ENCODE results near the gene ZNF705A.
"Not testable (repeated sequence)": the region's sequence is repeated elsewhere in the genome, so short reads cannot be mapped to it uniquely, and the experiment has no call there.

ZNF705A gene

GRCh38 chr12:8156845-8157244 lies at the start of gene ZNF705A:
ZNF705A (plus strand) TSS chr12:8157015; CDS start chr12:8172626, 15,611 bp downstream.
- DNase-seq (ENCODE audit: low read depth), result no peak

- peak; percentile 63 for DNase-seq (ENCODE audit: low read depth)
Observed at GRCh38 chr12:8108808-8109398, 47.9 kb upstream of the ZNF705A start.

GRCh38 chr12:8113117-8113516 lies 43.7 kb upstream of the ZNF705A start:
- not testable (repeated sequence) for DNase-seq (ENCODE audit: low read depth)

DNA sequence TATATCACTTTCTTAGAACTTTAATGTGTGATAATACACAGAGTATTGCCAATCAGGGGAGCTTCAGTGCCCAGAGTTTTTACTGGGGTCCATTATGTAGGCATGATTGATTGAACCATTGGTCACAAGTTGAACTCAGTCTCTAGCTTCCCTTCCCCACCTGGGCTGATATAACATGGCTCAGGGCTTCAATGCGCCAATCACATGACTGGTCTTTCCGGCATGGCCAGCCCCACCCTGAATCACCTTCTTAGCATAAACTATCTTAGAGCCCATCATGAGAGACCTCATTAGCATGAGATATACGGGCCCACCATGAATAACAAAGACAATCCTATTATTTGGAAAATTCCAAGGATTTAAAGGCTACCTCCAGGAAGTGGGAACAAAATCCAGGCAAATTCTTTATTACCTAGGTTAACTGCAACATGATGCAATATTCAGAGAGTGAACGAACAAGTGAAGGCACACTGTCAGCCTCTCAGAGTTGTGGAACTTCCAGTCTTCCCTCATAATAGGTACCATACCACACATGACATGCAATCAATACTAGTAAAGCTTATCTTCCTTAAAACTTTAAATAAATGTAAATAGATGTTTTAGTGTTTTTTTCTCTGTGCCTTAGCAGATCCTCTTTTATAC lies 36.6 kb upstream of the ZNF705A start:
- no peak for DNase-seq (ENCODE audit: low read depth)

GRCh38 chr12:8123124-8123912 lies 33.5 kb upstream of the ZNF705A start, which contains the start of gene CLEC4A:
CLEC4A (plus strand) TSS chr12:8123617; CDS start chr12:8123879, 262 bp downstream.
- DNase-seq (ENCODE audit: low read depth), result no peak

DNA sequence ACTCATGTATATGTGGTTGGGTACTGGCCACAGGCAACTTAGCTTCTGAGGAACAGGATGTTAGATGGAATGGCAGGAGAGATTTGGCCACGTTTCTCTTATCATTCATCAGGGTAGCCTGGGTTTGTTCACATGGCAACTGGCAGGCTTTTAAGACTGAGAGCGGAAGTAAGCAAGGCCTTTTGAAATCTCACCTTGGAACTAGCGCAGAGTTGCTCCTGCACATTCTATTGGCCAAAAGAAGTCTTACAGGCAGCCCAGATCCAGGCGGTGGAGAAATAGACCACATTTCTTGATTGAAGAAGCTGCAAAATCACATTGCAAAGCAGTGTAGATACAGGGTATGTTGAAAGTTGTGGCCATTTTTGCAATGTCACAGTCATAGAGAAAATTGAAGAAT lies 29.7 kb upstream of the ZNF705A start:
- DNase-seq (ENCODE audit: low read depth), result no peak

DNA sequence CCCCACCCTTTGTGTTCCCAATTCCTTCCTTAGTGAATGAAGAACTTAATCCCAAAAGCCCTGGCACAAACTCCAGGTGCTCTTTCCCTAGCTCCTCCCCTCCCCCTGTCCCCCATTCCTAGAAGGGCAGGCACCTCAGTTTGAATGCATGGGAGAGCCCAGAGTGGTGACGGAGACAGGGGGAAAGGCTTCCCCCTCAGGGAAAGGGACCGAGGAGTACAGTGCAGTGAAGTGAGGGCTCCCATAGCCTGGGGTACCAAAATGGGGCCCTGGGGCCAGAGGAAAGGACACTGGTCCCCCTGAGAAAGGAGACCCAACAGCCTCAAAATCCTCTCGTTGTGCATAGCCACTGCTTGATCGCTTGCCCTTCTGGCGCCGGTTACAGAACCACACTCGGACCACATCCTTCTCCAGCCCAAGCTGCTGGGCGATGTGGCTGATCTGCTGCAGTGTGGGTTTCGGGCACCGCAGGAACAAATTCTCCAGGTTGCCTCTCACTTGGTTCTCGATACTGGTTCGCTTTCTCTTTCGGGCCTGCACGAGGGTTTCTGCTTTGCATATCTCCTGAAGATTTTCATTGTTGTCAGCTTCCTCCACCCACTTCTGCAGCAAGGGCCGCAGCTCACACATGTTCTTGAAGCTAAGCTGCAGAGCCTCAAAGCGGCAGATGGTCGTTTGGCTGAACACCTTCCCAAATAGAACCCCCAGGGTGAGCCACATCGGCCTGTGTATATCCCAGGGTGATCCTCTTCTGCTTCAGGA lies 23.0 kb upstream of the ZNF705A start:
- not testable (repeated sequence) for DNase-seq (ENCODE audit: low read depth)

- not testable (repeated sequence) for DNase-seq (ENCODE audit: low read depth)
Observed at GRCh38 chr12:8134398-8134930, 22.4 kb upstream of the ZNF705A start.

- DNase-seq (ENCODE audit: low read depth), result not testable (repeated sequence)
Observed at GRCh38 chr12:8141647-8142046, 15.2 kb upstream of the ZNF705A start.

GRCh38 chr12:8143261-8143660 lies 13.6 kb upstream of the ZNF705A start:
- DNase-seq (ENCODE audit: low read depth), result no peak

GRCh38 chr12:8145754-8146441 lies 10.9 kb upstream of the ZNF705A start:
- DNase-seq (ENCODE audit: low read depth), result no peak

- DNase-seq (ENCODE audit: low read depth), result no peak
Observed at GRCh38 chr12:8146442-8146771, 10.4 kb upstream of the ZNF705A start.

DNA sequence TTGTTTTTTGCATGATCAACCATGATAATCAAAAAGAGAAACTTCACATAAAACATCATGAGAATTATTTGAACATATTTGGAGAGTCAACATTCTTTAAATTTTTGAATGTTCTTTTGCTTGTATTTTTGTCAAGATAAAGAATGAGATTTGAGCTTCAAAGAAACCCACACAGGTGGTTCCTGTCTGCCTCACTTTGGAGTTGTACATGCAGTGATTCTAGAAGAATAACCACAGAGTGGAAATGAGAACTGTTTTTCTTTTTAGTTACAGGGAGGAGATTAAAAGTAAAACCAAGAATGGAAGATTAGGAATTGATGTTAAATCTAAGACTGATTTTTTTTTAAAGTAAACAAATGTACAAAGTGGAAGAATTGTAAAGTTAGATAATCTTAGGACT lies 2.3 kb upstream of the ZNF705A start:
- DNase-seq (ENCODE audit: low read depth), result no peak

DNA sequence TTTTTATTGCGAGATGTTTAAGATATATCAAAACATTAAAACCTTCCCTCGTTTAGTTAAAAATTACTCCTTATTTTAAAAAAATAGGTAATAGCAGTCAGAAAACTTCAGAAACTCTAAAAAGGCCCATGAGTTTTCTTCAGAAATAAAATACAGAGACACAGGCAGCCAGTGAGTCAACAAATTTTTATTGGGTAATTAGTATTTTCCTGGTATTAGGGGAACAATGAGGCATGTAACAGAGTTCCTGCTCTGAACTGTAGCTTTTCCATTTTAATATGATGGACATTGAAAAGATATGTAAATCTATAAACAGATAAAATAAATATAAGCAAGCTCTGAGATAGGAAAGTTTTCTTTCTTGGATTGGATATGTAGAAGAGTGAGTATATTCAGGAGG lies 399 bp upstream of the ZNF705A start:
- no peak for DNase-seq (ENCODE audit: low read depth)

- DNase-seq (ENCODE audit: low read depth), result no peak
Observed at GRCh38 chr12:8157484-8158198, 826 bp downstream of the ZNF705A start.

GRCh38 chr12:8172911-8173310 lies 16.1 kb downstream of the ZNF705A start:
- not testable (repeated sequence) for DNase-seq (ENCODE audit: low read depth)

DNA sequence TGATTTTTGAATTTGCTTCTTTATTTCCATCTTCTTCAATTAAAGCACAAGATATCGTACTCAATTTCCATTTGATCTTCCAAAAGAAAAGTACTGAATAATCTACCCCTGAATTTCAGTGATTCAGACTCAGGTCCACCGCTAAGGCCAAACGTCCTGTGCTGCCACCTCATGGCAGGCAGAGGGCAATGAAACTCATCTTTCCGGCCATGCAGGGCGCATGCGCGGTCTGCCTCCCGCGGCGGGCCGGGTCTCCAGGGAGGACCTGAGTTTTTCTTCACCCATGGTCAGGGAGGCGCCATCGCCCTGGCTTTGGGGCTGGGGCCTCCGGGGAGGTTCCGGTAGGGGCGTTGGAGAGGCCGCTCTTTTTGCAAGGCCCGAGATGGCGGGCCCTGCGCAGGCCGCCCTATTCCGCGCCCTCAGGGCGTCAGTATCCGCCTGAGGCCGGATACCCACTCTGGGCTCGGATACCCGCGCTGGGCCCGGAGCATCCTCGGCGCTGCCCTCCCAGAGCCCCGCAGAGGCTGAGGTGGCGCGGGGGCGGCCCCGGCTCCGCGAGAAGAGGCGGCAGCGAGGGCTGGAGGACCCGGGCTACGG lies 23.3 kb downstream of the ZNF705A start:
- peak; percentile 75 for DNase-seq (ENCODE audit: low read depth)

GRCh38 chr12:8181271-8181670 lies 24.5 kb downstream of the ZNF705A start:
- not testable (repeated sequence) for DNase-seq (ENCODE audit: low read depth)

GRCh38 chr12:8182923-8183322 lies 26.1 kb downstream of the ZNF705A start:
- not testable (repeated sequence) for DNase-seq (ENCODE audit: low read depth)

- DNase-seq (ENCODE audit: low read depth), result not testable (repeated sequence)
Observed at GRCh38 chr12:8183346-8183745, 26.5 kb downstream of the ZNF705A start.
